NT2/D1 (cell line): ENCODE results near the gene MAST4.

Experiments used
- SUZ12 ChIP-seq: IDR thresholded peaks from 2 replicates; pipeline ENCODE4 v1.6.1; 2011; ENCODE audit not compliant: insufficient read length, insufficient read depth; ENCODE audit errors: extremely low read depth
- YY1 ChIP-seq: IDR thresholded peaks from 2 replicates; pipeline ENCODE4 v1.6.1; 2011; ENCODE audit not compliant: insufficient read length, insufficient read depth
- ZNF274 ChIP-seq: IDR thresholded peaks from 2 replicates; pipeline ENCODE4 v1.6.1; 2011; ENCODE audit warnings: mild to moderate bottlenecking, low read depth, low read length

DNA sequence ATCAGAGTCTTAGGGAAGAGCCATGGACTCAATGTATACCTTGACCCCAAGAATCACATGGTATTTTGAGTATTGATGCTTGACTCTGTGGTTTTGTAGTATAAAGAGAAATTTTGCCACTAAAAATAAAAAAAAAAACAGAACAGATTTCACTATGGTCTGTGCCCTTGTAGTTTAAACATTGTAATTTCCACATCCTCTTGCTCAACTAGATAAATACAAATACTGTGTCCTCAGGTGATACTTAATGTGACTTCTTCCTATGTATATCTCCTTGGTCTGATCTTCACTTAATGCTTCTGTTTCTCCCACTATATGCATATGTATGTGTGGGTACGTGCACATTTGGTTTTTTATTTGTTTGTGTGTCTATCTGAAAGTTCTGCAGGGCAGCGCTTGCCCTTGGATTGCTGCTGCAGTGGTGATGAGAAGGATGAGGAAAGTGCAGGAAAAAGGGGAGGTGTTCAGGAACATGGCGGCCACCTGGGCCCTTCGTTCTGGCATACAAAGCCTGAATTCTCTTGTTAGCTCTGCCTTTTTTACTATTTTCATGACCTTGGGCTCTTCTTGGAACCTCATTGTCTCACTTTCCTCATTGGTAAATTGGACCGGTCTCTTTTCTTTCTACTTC is 222.2 kb downstream of the MAST4 start:
- no peak for TF ChIP-seq SUZ12
- TF ChIP-seq YY1: no peak
- TF ChIP-seq ZNF274: no peak
